ENCODE results near the gene LMAN2. TPM values are rescaled to one million over a fixed set of nuclear protein-coding genes. Genes with fewer than 3 reads are reported as not detected.
A peak's percentile ranks its signal among the peaks of the same experiment; 100 is the strongest.

The LMAN2 gene
- total RNA-seq, 6 experiments from 2014 or later: 103 to 297 (median 160) TPM

DNA sequence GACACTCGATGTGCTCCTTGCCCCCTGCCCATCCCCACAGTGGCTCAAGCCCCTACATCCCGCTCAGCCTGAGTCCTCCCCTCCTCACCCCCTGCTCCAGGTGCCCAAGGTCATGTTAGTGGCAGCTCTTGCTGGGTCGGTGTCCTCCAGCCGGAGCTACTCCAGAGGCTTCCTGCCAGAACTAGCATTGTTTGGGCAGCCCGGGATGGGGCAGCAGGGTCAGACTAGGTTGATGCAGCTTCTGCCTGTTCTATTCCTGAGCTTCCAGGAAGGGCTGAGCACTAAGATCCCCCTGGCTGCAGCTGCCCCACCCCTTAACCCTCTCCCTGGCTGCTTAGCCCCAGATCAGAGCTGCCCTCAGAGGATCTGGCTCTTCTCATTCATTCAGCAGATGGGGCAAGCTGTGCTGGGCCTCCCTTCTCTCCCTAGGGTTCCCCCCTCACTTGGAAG, 6.9 kb upstream of the LMAN2 start:
- TF ChIP-seq POLR2A (IDR thresholded peaks at IDR 0.05): no peak
- TF ChIP-seq, protein P1, sequence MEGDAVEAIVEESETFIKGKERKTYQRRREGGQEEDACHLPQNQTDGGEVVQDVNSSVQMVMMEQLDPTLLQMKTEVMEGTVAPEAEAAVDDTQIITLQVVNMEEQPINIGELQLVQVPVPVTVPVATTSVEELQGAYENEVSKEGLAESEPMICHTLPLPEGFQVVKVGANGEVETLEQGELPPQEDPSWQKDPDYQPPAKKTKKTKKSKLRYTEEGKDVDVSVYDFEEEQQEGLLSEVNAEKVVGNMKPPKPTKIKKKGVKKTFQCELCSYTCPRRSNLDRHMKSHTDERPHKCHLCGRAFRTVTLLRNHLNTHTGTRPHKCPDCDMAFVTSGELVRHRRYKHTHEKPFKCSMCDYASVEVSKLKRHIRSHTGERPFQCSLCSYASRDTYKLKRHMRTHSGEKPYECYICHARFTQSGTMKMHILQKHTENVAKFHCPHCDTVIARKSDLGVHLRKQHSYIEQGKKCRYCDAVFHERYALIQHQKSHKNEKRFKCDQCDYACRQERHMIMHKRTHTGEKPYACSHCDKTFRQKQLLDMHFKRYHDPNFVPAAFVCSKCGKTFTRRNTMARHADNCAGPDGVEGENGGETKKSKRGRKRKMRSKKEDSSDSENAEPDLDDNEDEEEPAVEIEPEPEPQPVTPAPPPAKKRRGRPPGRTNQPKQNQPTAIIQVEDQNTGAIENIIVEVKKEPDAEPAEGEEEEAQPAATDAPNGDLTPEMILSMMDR (IDR thresholded peaks at IDR 0.05): no peak
- ATAC-seq: peak; percentile 55 to 68 (median 66)
- H3K9me3 ChIP-seq: no peaks in the 10 kb centered on the region
- DNase-seq: peak; percentile 80 to 91 (median 91)
- no peaks in the 10 kb centered on the region for H3K27me3 ChIP-seq
- H3K4me1 ChIP-seq: peaks cover 0 to 74% (median 28%) of the 10 kb centered on the region in 4 donors
- H3K36me3 ChIP-seq: no peaks in the 10 kb centered on the region
- intact Hi-C loops (cut with DNase I): no loop called here
- H3K4me3 ChIP-seq: peak overlapping the region; percentile 56 to 64 (median 60)
- WGBS (ENCODE audit: insufficient coverage, low coverage, low lambda C conversion rate, missing lambda C conversion rate): no CpG with 5 or more reads among the region's 5 CpGs
- H3K27ac ChIP-seq: peak overlapping the region; percentile 76 to 94 (median 81)

GRCh38 chr5:177357459-177358351, 6.2 kb upstream of the LMAN2 start, which contains the start of gene RGS14:
RGS14 (plus strand) TSS chr5:177357924; CDS start chr5:177358025, 101 bp downstream.
- Histone ChIP-seq H3K4me3 (peak within 1 kb of the TSS; percentile 56 to 64 (median 60)), H3K4me1 (peaks cover 0 to 73% (median 27%) of the 10 kb centered on the region in 4 donors), H3K36me3 (no peaks in the 10 kb centered on the region), H3K27ac (peak within 1 kb of the TSS; percentile 76 to 94 (median 81)), H3K9me3 (no peaks in the 10 kb centered on the region), H3K27me3 (no peaks in the 10 kb centered on the region)
- ATAC-seq: peak; percentile 41 to 61 (median 46)
- TF ChIP-seq, protein P1 (IDR thresholded peaks at IDR 0.05): no peak
- TF ChIP-seq POLR2A (IDR thresholded peaks at IDR 0.05): no peak
- intact Hi-C loops (cut with DNase I): no loop called here
- WGBS (ENCODE audit: insufficient coverage, low coverage, low lambda C conversion rate, missing lambda C conversion rate): 17% methylated on average over 9 of the region's 37 CpGs
- DNase-seq: peak; percentile 66 to 73 (median 73)

GRCh38 chr5:177357146-177357458, 5.6 kb upstream of the LMAN2 start:
- TF ChIP-seq, protein P1 (IDR thresholded peaks at IDR 0.05): no peak
- no peak for TF ChIP-seq POLR2A (IDR thresholded peaks at IDR 0.05)
- ATAC-seq (no peak), DNase-seq (no peak)
- intact Hi-C loops (cut with DNase I): no loop called here
- H3K4me3 ChIP-seq: peak overlapping the region in 2 of 3 donors; percentile 56 to 64
- 90% methylated on average over 2 of the region's 5 CpGs for WGBS (ENCODE audit: insufficient coverage, low coverage, low lambda C conversion rate, missing lambda C conversion rate)
- H3K4me1 ChIP-seq: peaks cover 0 to 71% (median 26%) of the 10 kb centered on the region in 4 donors
- no peaks in the 10 kb centered on the region for H3K36me3 ChIP-seq
- H3K9me3 ChIP-seq: no peaks in the 10 kb centered on the region
- H3K27me3 ChIP-seq: no peaks in the 10 kb centered on the region
- H3K27ac ChIP-seq: peak overlapping the region; percentile 76 to 94 (median 81)

GRCh38 chr5:177356746-177357145, 5.3 kb upstream of the LMAN2 start:
- TF ChIP-seq, protein P1 (IDR thresholded peaks at IDR 0.05): no peak
- TF ChIP-seq POLR2A (IDR thresholded peaks at IDR 0.05): no peak
- Histone ChIP-seq H3K27me3 (no peaks in the 10 kb centered on the region), H3K4me1 (peaks cover 0 to 68% (median 25%) of the 10 kb centered on the region in 4 donors), H3K4me3 (no peak overlapping the region), H3K9me3 (no peaks in the 10 kb centered on the region), H3K36me3 (no peaks in the 10 kb centered on the region), H3K27ac (peak overlapping the region in 2 of 3 donors; percentile 76 to 94)
- no peak for DNase-seq
- intact Hi-C loops (cut with DNase I): no loop called here
- ATAC-seq: no peak
- WGBS (ENCODE audit: insufficient coverage, low coverage, low lambda C conversion rate, missing lambda C conversion rate): 81% methylated on average over 2 of the region's 3 CpGs

All from right lobe of liver (tissue), 6 donors.